Suprapubic skin (tissue), 4 donors: ENCODE results near the gene M1AP.

Experiments
- CTCF ChIP-seq, 2 donors: fragments of 200-600 bp in 1 of 2; fragments of 450-650 bp in 1 of 2; sonication (generic) in 1 of 2; IDR thresholded peaks; one replicate each; pipeline ENCODE4 v1.5.1; 2016 to 2019; ENCODE audit warnings: antibody characterized with exemption in 2 of 2, mild to moderate bottlenecking in 1 of 2, moderate library complexity in 1 of 2
- POLR2A ChIP-seq, 2 donors: fragments of 450-650 bp; IDR thresholded peaks; one replicate each; pipeline ENCODE4 v1.6.1; 2017; ENCODE audit warnings: antibody characterized with exemption in 2 of 2, mild to moderate bottlenecking in 2 of 2, moderate library complexity in 2 of 2
- POLR2AphosphoS5 ChIP-seq, 3 donors: sonication (generic); formaldehyde crosslinking; IDR thresholded peaks; one replicate each; pipeline ENCODE4 v1.6.1; 2017; ENCODE audit warnings: antibody characterized with exemption in 3 of 3

GRCh38 chr2:74602586-74603281 is 45.4 kb downstream of the M1AP start:
- TF ChIP-seq CTCF (IDR thresholded peaks at IDR 0.05) (no peak), POLR2A (IDR thresholded peaks at IDR 0.05) (no peak), POLR2AphosphoS5 (IDR thresholded peaks at IDR 0.05) (no peak)
